NCI-H526 (cell line): ENCODE measurements around the gene NDUFA3.

Source experiments
- DNase-seq, 2 experiments: peaks; one replicate each; lab custom pipeline; 2025; lab: John Stamatoyannopoulos, UW

The NDUFA3 gene

DNA sequence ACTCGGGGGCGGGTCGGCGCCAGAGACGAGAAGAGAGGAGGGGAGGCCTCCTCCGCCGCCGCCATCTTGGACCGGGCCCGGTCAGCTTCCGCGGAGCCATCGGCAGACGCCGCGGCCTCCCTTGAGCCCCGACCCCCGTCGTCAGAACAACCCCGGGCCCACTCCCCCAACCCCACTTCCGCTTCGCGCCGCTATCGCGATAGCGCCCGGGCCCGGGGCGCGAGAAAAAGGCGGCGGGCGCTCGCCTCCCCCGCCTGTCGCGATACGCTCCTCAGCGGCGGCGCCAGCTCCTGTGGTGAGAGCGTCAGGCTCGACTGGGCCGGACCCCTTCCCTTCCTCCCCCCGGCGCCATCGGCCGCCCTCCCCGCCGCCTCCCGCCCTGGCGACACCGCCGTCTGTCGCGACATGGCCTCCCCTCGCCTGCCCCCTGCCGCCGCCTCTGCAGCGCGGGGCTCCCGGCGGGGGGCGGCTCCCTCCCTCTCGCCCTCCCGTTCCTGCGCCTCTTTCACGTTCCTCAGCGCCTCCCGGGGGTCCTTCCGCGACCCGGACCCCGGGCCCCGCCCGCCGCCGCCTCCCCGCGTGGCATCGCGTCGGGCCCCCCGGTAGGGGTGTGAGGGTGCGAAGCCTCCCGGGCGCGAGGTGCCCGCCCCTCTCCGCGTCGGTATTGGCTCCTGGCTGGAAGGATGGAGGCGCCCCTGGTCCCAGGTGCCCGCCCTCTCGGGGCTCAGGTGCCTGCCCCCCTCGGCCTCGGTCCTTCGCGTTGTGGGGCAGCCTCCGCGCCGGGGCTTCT lies 35.2 kb downstream of the NDUFA3 start, which contains the start of gene CNOT3:
Gene CNOT3 (plus strand): TSS at position 64 of the 790 bp plus-strand sequence. CDS start 5,217 bp downstream, outside the sequence.
- peak in 1 of 2 experiments; percentile 53 for DNase-seq

DNA sequence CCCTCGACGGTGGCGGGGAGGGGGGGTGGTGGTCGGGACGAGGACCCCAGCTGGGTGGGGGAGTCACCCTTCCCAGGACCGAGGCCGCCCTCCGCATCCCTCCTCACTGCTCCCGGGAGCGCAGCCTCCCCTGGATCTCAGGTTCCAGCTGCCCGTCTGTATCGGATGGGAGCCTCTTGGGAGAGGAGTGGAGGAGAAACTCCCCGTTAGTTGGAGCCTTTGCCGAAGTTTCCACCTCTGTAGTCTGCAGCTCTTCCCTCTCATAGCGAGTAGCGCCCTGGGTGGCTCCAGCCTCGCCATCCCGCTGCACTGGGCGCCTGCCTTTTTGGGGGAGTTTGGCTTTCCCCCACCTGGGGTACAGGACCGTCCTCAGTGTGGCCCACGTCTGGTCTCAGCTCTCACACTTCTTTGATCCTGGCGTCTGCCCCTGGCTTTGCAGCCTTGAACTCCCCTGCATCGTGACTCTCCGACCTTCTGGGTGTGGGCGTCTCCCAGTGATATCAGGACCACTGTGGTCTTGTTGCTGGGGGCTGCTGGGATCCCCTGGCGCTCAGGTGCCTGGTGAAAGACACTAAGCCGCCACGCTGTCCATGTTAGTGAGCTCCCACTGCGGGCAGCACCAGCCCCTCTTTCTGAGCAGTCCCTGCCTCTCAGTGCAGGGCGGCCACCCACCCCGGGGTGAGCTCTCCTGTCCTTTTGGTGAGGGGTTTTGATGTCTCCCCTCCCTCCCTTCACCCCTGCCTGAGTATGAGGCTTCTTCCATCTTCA lies 36.0 kb downstream of the NDUFA3 start:
- peak in 1 of 2 experiments; percentile 53 for DNase-seq

GRCh38 chr19:54141356-54141755 lies 38.7 kb downstream of the NDUFA3 start:
- DNase-seq: no peak

DNA sequence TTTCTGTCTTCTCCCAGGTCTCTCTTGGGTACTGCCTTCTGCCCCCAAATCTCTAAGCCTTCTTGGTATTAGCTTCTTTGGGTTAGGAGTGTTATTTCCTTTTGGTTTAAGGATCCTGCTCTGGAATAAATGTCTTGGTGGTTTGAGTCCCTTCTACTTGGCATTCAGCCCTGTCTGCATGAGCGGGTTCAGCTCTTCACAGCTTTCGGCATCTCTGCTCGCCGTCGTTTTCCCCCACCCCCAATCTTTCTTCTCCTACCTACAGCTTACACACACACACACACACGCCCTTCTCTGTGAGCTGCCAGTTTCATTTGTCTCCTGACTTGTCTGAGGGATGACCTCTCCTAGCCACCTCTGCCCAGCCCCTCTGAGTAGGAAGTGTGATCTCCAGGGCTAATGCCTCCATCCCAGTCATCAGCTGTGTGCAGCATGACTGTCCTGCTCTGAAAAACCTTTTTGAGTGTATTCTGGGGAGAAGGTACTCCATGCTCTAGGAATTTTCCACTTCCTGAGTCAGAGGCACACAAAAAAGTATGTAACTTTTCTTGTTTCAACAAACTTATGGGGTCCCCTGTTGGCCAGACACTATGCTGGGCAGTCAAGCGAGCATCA lies 39.6 kb downstream of the NDUFA3 start:
- DNase-seq: no peak

GRCh38 chr19:54145541-54146158 lies 43.0 kb downstream of the NDUFA3 start:
- no peak for DNase-seq

- DNase-seq: no peak
Measured at GRCh38 chr19:54147676-54148075, 45.0 kb downstream of the NDUFA3 start.

DNA sequence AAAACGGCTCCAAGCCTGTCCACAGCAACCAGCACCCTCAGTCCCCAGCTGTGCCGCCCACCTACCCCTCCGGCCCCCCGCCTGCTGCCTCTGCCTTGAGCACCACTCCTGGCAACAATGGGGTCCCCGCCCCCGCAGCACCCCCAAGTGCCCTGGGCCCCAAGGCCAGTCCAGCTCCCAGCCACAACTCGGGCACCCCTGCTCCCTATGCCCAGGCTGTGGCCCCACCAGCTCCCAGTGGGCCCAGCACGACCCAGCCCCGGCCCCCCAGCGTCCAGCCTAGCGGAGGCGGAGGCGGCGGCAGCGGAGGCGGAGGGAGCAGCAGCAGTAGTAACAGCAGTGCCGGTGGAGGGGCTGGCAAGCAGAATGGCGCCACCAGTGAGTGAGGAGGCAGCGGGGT lies 45.5 kb downstream of the NDUFA3 start:
- no peak for DNase-seq

GRCh38 chr19:54149021-54149812 lies 46.6 kb downstream of the NDUFA3 start:
- DNase-seq: no peak

GRCh38 chr19:54151362-54152035 lies 48.8 kb downstream of the NDUFA3 start:
- no peak for DNase-seq

GRCh38 chr19:54152267-54152666 lies 49.6 kb downstream of the NDUFA3 start:
- DNase-seq: no peak

GRCh38 chr19:54152878-54153524 lies 50.3 kb downstream of the NDUFA3 start:
- no peak for DNase-seq

DNA sequence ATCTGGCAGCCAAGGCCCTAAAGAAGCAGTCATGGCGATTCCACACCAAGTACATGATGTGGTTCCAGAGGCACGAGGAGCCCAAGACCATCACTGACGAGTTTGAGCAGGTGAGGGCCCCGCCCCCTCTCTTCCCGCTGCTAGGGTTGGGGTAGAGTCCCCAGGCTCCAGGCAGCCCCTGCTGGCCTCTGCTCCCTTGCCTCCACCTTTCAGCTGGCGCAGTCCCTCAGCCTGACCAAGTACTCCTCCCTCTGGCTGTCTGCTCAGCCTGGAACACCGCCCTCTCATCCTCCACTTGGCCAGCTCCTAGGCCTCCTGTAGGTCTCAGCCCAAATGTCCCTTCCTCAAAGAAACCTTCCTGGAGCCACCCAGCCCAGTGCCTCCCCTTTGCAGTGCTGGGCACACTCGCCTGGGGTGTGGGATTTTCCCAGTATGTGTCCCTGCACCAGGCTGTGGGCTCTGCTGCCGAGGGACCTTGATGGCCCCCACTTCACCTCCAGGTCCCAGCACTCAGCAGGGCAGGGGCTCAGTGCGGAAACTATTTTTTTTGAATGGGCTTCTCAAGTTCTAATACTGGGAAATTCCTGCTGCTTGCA lies 51.2 kb downstream of the NDUFA3 start:
- DNase-seq: no peak

DNA sequence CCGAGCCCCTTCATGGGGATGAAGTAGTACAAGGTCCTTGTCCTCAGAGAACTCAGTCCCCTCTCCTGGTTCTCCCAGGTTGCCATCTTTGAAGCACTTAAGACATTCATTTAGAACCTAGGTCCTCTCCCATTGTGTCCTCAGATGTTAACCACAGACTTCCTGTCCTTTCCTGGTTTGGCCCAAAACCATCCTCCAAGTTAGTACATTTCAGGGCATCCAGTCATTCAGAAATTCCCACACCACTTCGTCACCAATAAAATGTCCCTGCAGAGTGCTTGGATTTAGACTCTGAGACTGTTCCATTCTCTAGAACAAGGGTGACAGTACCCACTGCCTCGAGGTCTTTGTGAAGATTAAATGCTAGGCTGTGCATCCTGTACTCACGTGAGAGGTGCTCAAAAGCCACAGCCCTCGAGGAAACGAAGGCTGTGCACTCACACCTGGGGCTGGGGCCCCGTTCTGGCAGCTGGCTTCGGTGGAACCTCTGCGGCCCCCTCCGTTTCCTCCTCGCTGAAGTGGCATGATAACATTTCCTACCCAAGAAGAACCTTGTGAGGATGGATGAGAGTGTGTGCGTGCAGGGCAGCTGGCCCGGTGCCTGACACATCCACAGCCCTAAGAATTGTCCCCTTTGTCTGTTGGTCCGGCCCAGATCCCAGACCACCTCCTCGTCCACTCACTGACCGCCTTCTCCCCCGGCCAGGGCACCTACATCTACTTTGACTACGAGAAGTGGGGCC lies 52.1 kb downstream of the NDUFA3 start:
- DNase-seq: no peak

- DNase-seq: no peak
Measured at GRCh38 chr19:54155694-54156093, 53.0 kb downstream of the NDUFA3 start.

DNA sequence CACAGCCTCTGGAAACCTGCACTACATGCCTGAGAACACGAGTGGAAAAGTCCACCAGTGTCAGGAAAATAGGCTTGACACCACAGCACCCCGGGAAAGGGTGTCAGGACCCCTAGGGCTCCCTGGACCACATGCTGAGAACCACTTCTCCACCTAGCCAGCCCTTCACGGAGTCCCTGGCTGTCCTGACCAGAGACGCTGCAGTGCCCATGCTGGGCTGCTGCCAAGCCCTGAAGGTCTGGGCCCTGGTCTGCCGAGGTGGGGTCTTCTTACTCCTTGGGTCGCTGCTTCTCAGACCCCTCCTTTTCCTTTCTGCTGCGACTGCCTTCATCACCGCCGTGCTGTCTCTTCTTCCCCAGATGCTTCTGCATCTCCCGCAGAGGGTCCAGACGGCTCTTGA lies 53.8 kb downstream of the NDUFA3 start:
- no peak for DNase-seq

DNA sequence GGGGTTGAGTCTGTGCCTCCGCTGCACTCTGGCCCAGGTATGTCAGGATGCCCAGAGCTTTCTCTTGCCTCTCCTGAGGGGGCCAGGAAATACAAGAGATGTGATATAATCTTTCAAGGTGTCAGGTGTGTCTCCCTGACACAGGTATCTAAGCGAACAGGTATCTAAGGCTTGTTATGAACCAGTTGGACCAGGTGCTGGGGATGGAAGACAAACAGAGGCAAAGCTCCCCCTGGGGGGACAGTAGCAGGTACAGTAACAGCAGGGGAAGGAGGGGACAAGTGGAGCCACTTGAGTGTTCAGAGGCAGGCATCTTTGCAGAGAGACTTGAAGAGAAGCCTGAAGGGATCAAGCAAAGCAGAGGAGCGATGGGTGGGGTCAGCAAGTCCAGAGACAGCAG lies 54.3 kb downstream of the NDUFA3 start:
- DNase-seq: no peak
